GM23338 (cell line): ENCODE results near the gene NTF3. TPM values are rescaled to one million over a fixed set of nuclear protein-coding genes. Genes with fewer than 3 reads are reported as not detected.

Experiments
- ATAC-seq: fragments of 200-7000 bp; cut with Tn5 transposase; 3 replicates; pipeline ENCODE4 v1.9.1; 2020
- DNase-seq: peaks from one replicate; pipeline ENCODE4 v3.0.0-alpha.2; 2015; ENCODE audit warnings: low spot score
- H2AFZ ChIP-seq: fragments of 200-600 bp; sonication (generic); 2 replicates; pipeline ENCODE4 v1.8.0; 2016; ENCODE audit warnings: antibody characterized with exemption, mild to moderate bottlenecking, moderate library complexity
- H3F3A ChIP-seq: fragments of 200-600 bp; sonication (generic); replicated peaks from 2 replicates; pipeline ENCODE4 v1.8.0; 2017; ENCODE audit warnings: antibody characterized with exemption, mixed run types, low read depth
- H3K27ac ChIP-seq: fragments of 200-600 bp; sonication (generic); 2 replicates; pipeline ENCODE4 v1.6.1; 2016; ENCODE audit warnings: low read depth
- H3K27me3 ChIP-seq: fragments of 200-600 bp; sonication (generic); 2 replicates; pipeline ENCODE4 v1.8.0; 2016; ENCODE audit warnings: mild to moderate bottlenecking, mixed run types, moderate library complexity; ENCODE audit not compliant: insufficient read depth
- H3K36me3 ChIP-seq: fragments of 200-600 bp; sonication (generic); 2 replicates; pipeline ENCODE4 v1.8.0; 2016; ENCODE audit warnings: mild to moderate bottlenecking; ENCODE audit not compliant: insufficient read depth
- H3K4me1 ChIP-seq: fragments of 200-600 bp; sonication (generic); 2 replicates; pipeline ENCODE4 v1.8.0; 2016; ENCODE audit warnings: mild to moderate bottlenecking, moderate library complexity; ENCODE audit not compliant: insufficient read depth
- H3K4me2 ChIP-seq: fragments of 200-600 bp; sonication (generic); 2 replicates; pipeline ENCODE4 v1.7.1; 2017; ENCODE audit warnings: mixed run types
- H3K4me3 ChIP-seq: fragments of 200-600 bp; sonication (generic); 2 replicates; pipeline ENCODE4 v1.6.1; 2016; ENCODE audit warnings: mixed run types
- H3K79me2 ChIP-seq: fragments of 200-600 bp; sonication (generic); replicated peaks from 2 replicates; pipeline ENCODE4 v1.8.0; 2017; ENCODE audit warnings: mild to moderate bottlenecking; ENCODE audit not compliant: insufficient read depth
- H3K9me2 ChIP-seq: fragments of 200-600 bp; sonication (generic); 2 replicates; pipeline ENCODE4 v1.8.0; 2017; ENCODE audit not compliant: insufficient read depth
- H4K20me1 ChIP-seq: fragments of 200-600 bp; sonication (generic); replicated peaks from 2 replicates; pipeline ENCODE4 v1.8.0; 2017; ENCODE audit warnings: mild to moderate bottlenecking; ENCODE audit not compliant: insufficient read depth
- H3K27ac Mint-ChIP-seq: 2 replicates; pipeline ENCODE4 v1.8.0; 2020; ENCODE audit warnings: inconsistent platforms, mild to moderate bottlenecking, moderate library complexity, mixed read lengths
- H3K27me3 Mint-ChIP-seq: 3 replicates; pipeline ENCODE4 v1.8.0; 2022; ENCODE audit warnings: low read depth, mild to moderate bottlenecking, moderate library complexity, mixed read lengths, inconsistent platforms; ENCODE audit not compliant: insufficient read depth, poor library complexity
- H3K36me3 Mint-ChIP-seq: 3 replicates; pipeline ENCODE4 v1.8.0; 2021; ENCODE audit warnings: low read depth, mild to moderate bottlenecking, inconsistent platforms, moderate library complexity, mixed read lengths
- H3K4me1 Mint-ChIP-seq: 3 replicates; pipeline ENCODE4 v1.8.0; 2020; ENCODE audit warnings: mild to moderate bottlenecking, inconsistent platforms, mixed read lengths
- H3K4me3 Mint-ChIP-seq: 3 replicates; pipeline ENCODE4 v1.8.0; 2021; ENCODE audit warnings: moderate library complexity, mild to moderate bottlenecking, inconsistent platforms, mixed read lengths
- H3K9me3 Mint-ChIP-seq: 3 replicates; pipeline ENCODE4 v1.8.0; 2020; ENCODE audit warnings: moderate library complexity, mild to moderate bottlenecking, inconsistent platforms, mixed read lengths
- EZH2 ChIP-seq: fragments of 200-600 bp; sonication (generic); IDR thresholded peaks from one replicate; pipeline ENCODE4 v1.8.0; 2017; ENCODE audit warnings: antibody characterized with exemption, mild to moderate bottlenecking, low read depth; ENCODE audit not compliant: unreplicated experiment
- JUNB ChIP-seq: IDR thresholded peaks from one replicate; pipeline ENCODE4 v1.6.1; 2016; ENCODE audit warnings: antibody characterized with exemption; ENCODE audit not compliant: unreplicated experiment
- NANOG ChIP-seq: IDR thresholded peaks from 2 replicates; pipeline ENCODE4 v1.6.1; 2016; ENCODE audit warnings: antibody characterized with exemption, borderline replicate concordance
- POLR2AphosphoS5 ChIP-seq: IDR thresholded peaks from 2 replicates; pipeline ENCODE4 v1.6.1; 2016; ENCODE audit warnings: antibody characterized with exemption, low read depth
- STAT1 ChIP-seq: IDR thresholded peaks from one replicate; pipeline ENCODE4 v1.6.1; 2016; ENCODE audit warnings: antibody characterized with exemption; ENCODE audit not compliant: unreplicated experiment
- ZNF114 ChIP-seq: fragments of 250-450 bp; sonication (Bioruptor Pico); IDR thresholded peaks from 2 replicates; pipeline ENCODE4 v1.5.0; 2020; ENCODE audit warnings: mild to moderate bottlenecking, moderate library complexity
- polyA plus RNA-seq: library from polyadenylated mRNA; unstranded; fragments of >200 nt; fragmentation: Nextera tagmentation; extraction: Ambion mirVana; gene quantifications from 2 replicates; pipeline ENCODE4 v1.2.1, GENCODE V29; 2016
- total RNA-seq: library from RNA; depleted of rRNA; stranded (reverse); fragments of >200 nt; shearing (Covaris generic); gene quantifications from 2 replicates; pipeline ENCODE4 v1.2.3, GENCODE V29; 2014
- TF ChIP-seq, protein P1 (sequence below), 2 experiments: fragments of 200-600 bp in 1 of 2; sonication (generic) in 1 of 2; conservative IDR thresholded peaks; 2 replicates each; pipeline versions ENCODE4 v1.5.1 to v1.6.1; 2016 to 2017; ENCODE audit warnings: antibody characterized with exemption in 2 of 2, low read depth in 2 of 2, mild to moderate bottlenecking in 2 of 2, moderate library complexity in 1 of 2
- TF ChIP-seq, protein P2 (sequence below): IDR thresholded peaks from one replicate; pipeline ENCODE4 v1.6.1; 2018; ENCODE audit warnings: antibody characterized with exemption; ENCODE audit not compliant: unreplicated experiment
- TF ChIP-seq, protein P3 (sequence below): IDR thresholded peaks from 2 replicates; pipeline ENCODE4 v1.6.1; 2016; ENCODE audit warnings: antibody characterized with exemption

The NTF3 gene
- total and polyA plus RNA-seq, 2 experiments from 2014 or later = 1.2 TPM; not detected in 1

DNA sequence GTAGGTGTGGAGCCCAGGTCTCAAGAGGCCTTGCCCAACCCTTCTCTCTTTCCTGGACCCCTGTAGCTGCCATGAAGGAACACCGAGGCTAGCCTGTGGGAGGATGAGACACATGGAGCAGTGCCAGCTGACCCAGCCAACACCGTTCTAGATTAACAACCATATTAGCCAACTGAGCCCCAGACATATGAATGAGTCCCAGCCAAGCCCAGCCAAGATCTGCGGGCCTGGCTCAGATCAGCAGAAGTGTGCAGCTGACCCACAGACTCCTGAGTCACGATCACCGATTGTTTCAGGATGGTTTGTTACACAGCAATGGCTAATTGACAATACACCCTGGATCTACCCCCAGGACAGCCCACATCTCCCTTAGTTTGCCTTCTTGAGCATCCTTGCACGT lies 82.1 kb downstream of the NTF3 start (continued):
- TF ChIP-seq, protein P1, sequence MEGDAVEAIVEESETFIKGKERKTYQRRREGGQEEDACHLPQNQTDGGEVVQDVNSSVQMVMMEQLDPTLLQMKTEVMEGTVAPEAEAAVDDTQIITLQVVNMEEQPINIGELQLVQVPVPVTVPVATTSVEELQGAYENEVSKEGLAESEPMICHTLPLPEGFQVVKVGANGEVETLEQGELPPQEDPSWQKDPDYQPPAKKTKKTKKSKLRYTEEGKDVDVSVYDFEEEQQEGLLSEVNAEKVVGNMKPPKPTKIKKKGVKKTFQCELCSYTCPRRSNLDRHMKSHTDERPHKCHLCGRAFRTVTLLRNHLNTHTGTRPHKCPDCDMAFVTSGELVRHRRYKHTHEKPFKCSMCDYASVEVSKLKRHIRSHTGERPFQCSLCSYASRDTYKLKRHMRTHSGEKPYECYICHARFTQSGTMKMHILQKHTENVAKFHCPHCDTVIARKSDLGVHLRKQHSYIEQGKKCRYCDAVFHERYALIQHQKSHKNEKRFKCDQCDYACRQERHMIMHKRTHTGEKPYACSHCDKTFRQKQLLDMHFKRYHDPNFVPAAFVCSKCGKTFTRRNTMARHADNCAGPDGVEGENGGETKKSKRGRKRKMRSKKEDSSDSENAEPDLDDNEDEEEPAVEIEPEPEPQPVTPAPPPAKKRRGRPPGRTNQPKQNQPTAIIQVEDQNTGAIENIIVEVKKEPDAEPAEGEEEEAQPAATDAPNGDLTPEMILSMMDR (conservative IDR thresholded peaks at IDR 0.05; ENCODE audit: low read depth in 2 of 2) = no peak

DNA sequence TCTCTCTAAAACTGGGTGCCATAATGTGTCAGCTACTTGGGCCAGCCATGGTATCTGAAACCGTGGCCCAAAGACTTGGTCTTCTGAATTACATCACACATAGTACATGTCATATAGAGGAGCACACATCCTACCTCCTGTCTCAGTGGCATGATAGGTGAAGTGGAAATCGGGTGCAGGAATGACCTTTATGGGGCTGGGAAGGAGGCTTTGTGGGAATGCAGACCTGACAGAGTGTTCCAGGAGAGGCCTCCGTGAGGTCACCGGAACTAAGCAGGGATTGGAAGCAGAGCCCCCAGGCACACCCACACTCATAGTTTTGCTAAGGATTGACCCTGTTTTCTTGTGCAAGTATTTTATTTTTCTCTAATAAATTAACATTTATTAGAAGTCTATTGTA lies 82.6 kb downstream of the NTF3 start:
- Histone ChIP-seq H3K27ac (no peak overlapping the region), H3K79me2 (no peaks in the 10 kb centered on the region), H4K20me1 (no peaks in the 10 kb centered on the region), H2AFZ (no peak overlapping the region), H3F3A (no peaks in the 10 kb centered on the region), H3K4me3 (no peak overlapping the region), H3K27me3 (no peaks in the 10 kb centered on the region), H3K4me1 (peaks cover 15% of the 10 kb centered on the region; the same call in 1 of the 2 replicates), H3K9me2 (no peaks in the 10 kb centered on the region), H3K4me2 (no peak overlapping the region), H3K36me3 (no peaks in the 10 kb centered on the region)
- H3K36me3 Mint-ChIP-seq = no peaks in the 10 kb centered on the region
- TF ChIP-seq POLR2AphosphoS5 (no peak), EZH2 (no peak), NANOG (no peak), ZNF114 (CRISPR knock-in tag) (no peak), JUNB (no peak), STAT1 (no peak)
- TF ChIP-seq, protein P2, sequence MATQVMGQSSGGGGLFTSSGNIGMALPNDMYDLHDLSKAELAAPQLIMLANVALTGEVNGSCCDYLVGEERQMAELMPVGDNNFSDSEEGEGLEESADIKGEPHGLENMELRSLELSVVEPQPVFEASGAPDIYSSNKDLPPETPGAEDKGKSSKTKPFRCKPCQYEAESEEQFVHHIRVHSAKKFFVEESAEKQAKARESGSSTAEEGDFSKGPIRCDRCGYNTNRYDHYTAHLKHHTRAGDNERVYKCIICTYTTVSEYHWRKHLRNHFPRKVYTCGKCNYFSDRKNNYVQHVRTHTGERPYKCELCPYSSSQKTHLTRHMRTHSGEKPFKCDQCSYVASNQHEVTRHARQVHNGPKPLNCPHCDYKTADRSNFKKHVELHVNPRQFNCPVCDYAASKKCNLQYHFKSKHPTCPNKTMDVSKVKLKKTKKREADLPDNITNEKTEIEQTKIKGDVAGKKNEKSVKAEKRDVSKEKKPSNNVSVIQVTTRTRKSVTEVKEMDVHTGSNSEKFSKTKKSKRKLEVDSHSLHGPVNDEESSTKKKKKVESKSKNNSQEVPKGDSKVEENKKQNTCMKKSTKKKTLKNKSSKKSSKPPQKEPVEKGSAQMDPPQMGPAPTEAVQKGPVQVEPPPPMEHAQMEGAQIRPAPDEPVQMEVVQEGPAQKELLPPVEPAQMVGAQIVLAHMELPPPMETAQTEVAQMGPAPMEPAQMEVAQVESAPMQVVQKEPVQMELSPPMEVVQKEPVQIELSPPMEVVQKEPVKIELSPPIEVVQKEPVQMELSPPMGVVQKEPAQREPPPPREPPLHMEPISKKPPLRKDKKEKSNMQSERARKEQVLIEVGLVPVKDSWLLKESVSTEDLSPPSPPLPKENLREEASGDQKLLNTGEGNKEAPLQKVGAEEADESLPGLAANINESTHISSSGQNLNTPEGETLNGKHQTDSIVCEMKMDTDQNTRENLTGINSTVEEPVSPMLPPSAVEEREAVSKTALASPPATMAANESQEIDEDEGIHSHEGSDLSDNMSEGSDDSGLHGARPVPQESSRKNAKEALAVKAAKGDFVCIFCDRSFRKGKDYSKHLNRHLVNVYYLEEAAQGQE = no peak
- TF ChIP-seq, protein P3, sequence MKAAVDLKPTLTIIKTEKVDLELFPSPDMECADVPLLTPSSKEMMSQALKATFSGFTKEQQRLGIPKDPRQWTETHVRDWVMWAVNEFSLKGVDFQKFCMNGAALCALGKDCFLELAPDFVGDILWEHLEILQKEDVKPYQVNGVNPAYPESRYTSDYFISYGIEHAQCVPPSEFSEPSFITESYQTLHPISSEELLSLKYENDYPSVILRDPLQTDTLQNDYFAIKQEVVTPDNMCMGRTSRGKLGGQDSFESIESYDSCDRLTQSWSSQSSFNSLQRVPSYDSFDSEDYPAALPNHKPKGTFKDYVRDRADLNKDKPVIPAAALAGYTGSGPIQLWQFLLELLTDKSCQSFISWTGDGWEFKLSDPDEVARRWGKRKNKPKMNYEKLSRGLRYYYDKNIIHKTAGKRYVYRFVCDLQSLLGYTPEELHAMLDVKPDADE = no peak
- H3K27ac Mint-ChIP-seq = no peak overlapping the region
- H3K27me3 Mint-ChIP-seq = peaks cover 2% of the 10 kb centered on the region
- ATAC-seq = no peak
- no peak overlapping the region for H3K4me3 Mint-ChIP-seq
- H3K4me1 Mint-ChIP-seq = peaks cover 30% of the 10 kb centered on the region
- DNase-seq = no peak
- H3K9me3 Mint-ChIP-seq = no peaks in the 10 kb centered on the region
